Measurements from ENCODE around the gene POLR3GL.

The POLR3GL gene

GRCh38 chr1:145977486-145978470 lies 13.3 kb downstream of the POLR3GL start:
- DNase-seq: peak; percentile 16 to 70

- no peak for DNase-seq
Measured at GRCh38 chr1:145978471-145978853, 14.0 kb downstream of the POLR3GL start.

GRCh38 chr1:145978854-145979745 lies 14.6 kb downstream of the POLR3GL start:
- peak; percentile 90 to 93 for DNase-seq

GRCh38 chr1:145979746-145980456 lies 15.4 kb downstream of the POLR3GL start:
- no peak for DNase-seq

- no peak for DNase-seq
Measured at GRCh38 chr1:145980457-145980994, 16.0 kb downstream of the POLR3GL start.

GRCh38 chr1:145982010-145982723 lies 17.7 kb downstream of the POLR3GL start:
- DNase-seq: no peak

- no peak for DNase-seq
Measured at GRCh38 chr1:145983206-145983675, 18.8 kb downstream of the POLR3GL start.

GRCh38 chr1:145983960-145984830 lies 19.7 kb downstream of the POLR3GL start:
- DNase-seq: no peak

GRCh38 chr1:145985129-145985501 lies 20.6 kb downstream of the POLR3GL start:
- DNase-seq: no peak

GRCh38 chr1:145985502-145986439 lies 21.3 kb downstream of the POLR3GL start:
- peak in 1 of 2 experiments; percentile 41 for DNase-seq

- DNase-seq: no peak
Measured at GRCh38 chr1:145986551-145986950, 22.1 kb downstream of the POLR3GL start.

GRCh38 chr1:145987926-145988325 lies 23.4 kb downstream of the POLR3GL start:
- DNase-seq: no peak

GRCh38 chr1:145988773-145989172 lies 24.3 kb downstream of the POLR3GL start:
- no peak for DNase-seq

- DNase-seq: no peak
Measured at GRCh38 chr1:145990249-145990855, 25.9 kb downstream of the POLR3GL start.

GRCh38 chr1:145991735-145992412 lies 27.4 kb downstream of the POLR3GL start:
- no peak for DNase-seq

GRCh38 chr1:145992502-145992936 lies 28.0 kb downstream of the POLR3GL start:
- no peak for DNase-seq

GRCh38 chr1:145992958-145993617 lies 28.6 kb downstream of the POLR3GL start:
- DNase-seq: no peak
